Osteoblast (primary cell): Measurements from ENCODE around the gene TLE5. TPM values are rescaled to one million over a fixed set of nuclear protein-coding genes. Genes with fewer than 3 reads are reported as not detected.
"Not testable (repeated sequence)": the region's sequence is repeated elsewhere in the genome, so short reads cannot be mapped to it uniquely, and the experiment has no call there.

Source experiments
- DNase-seq: peaks from one replicate; pipeline ENCODE4 v3.0.0; 2011; ENCODE audit warnings: low spot score, mixed read lengths; ENCODE audit not compliant: insufficient read length; ENCODE audit errors: missing footprints
- H2AFZ ChIP-seq: 2 replicates; pipeline ENCODE4 v1.6.0; 2011; ENCODE audit warnings: mild to moderate bottlenecking, low read length
- H3K27ac ChIP-seq: 2 replicates; pipeline ENCODE4 v1.5.1; 2011; ENCODE audit warnings: mild to moderate bottlenecking, low read depth, low read length, moderate library complexity
- H3K27me3 ChIP-seq: 2 replicates; pipeline ENCODE4 v1.6.0; 2012; ENCODE audit warnings: mild to moderate bottlenecking, control low read depth, inconsistent platforms, low read length, moderate library complexity; ENCODE audit not compliant: insufficient read depth
- H3K36me3 ChIP-seq: 2 replicates; pipeline ENCODE4 v1.5.1; 2011; ENCODE audit warnings: mild to moderate bottlenecking, low read length, control low read depth, moderate library complexity; ENCODE audit not compliant: insufficient read depth
- H3K4me1 ChIP-seq: 2 replicates; pipeline ENCODE4 v1.5.1; 2011; ENCODE audit warnings: mild to moderate bottlenecking, low read length, control low read depth, moderate library complexity; ENCODE audit not compliant: insufficient read depth
- H3K4me2 ChIP-seq: 2 replicates; pipeline ENCODE4 v1.6.0; 2011; ENCODE audit warnings: mild to moderate bottlenecking, low read length; ENCODE audit not compliant: insufficient read depth
- H3K4me3 ChIP-seq: fragments of 200-600 bp; sonication (generic); 3 replicates; pipeline ENCODE4 v1.5.1; 2012; ENCODE audit warnings: mild to moderate bottlenecking, low read length, inconsistent platforms; ENCODE audit not compliant: insufficient read depth
- H3K79me2 ChIP-seq: 2 replicates; pipeline ENCODE4 v1.6.0; 2012; ENCODE audit warnings: mild to moderate bottlenecking, low read length, control low read depth, inconsistent platforms; ENCODE audit not compliant: insufficient read depth
- H3K9me3 ChIP-seq: 2 replicates; pipeline ENCODE4 v1.5.1; 2011; ENCODE audit warnings: low read depth, low read length, control low read depth
- H4K20me1 ChIP-seq: 2 replicates; pipeline ENCODE4 v1.6.0; 2012; ENCODE audit warnings: mild to moderate bottlenecking, low read length, control low read depth; ENCODE audit not compliant: insufficient read depth
- total RNA-seq: library from RNA; depleted of rRNA; stranded (reverse); fragments of >200 nt; gene quantifications from 2 replicates; pipeline ENCODE4 v1.2.3, GENCODE V29; 2012
- TF ChIP-seq, protein P1 (sequence below): IDR thresholded peaks from 2 replicates; pipeline ENCODE4 v1.5.1; 2011; ENCODE audit warnings: mild to moderate bottlenecking, low read depth, low read length, moderate library complexity; ENCODE audit errors: extremely low read depth

TLE5 gene
- total RNA-seq, 1 donor: 211 TPM

DNA sequence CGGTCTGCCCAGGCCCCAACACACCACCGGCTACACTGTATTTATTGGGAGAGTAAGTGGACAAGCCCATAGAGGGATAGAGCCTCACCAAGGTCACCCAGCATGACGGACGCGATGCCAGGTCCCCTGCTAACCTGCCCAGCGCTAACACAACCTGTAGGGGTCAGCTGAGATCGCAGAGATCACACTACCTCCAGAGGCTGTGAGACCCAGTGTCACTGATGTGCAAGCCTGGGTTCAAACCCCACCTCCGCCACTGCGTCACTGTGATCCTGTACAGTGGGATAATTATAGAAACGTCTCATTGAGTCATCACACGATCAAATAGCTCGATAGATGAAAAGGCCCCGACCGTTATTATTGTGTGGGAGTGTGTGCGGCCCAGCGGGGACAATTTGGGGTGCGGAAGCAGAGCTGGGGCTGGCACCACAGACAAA, 22.6 kb downstream of the TLE5 start:
- Histone ChIP-seq H3K27ac (no peak overlapping the region), H3K4me2 (no peak overlapping the region), H3K9me3 (no peaks in the 10 kb centered on the region), H4K20me1 (no peaks in the 10 kb centered on the region), H3K79me2 (no peaks in the 10 kb centered on the region), H3K36me3 (no peaks in the 10 kb centered on the region), H3K27me3 (no peaks in the 10 kb centered on the region), H2AFZ (no peak overlapping the region), H3K4me1 (peaks cover 15% of the 10 kb centered on the region), H3K4me3 (no peak overlapping the region)
- DNase-seq: no peak
- TF ChIP-seq, protein P1, sequence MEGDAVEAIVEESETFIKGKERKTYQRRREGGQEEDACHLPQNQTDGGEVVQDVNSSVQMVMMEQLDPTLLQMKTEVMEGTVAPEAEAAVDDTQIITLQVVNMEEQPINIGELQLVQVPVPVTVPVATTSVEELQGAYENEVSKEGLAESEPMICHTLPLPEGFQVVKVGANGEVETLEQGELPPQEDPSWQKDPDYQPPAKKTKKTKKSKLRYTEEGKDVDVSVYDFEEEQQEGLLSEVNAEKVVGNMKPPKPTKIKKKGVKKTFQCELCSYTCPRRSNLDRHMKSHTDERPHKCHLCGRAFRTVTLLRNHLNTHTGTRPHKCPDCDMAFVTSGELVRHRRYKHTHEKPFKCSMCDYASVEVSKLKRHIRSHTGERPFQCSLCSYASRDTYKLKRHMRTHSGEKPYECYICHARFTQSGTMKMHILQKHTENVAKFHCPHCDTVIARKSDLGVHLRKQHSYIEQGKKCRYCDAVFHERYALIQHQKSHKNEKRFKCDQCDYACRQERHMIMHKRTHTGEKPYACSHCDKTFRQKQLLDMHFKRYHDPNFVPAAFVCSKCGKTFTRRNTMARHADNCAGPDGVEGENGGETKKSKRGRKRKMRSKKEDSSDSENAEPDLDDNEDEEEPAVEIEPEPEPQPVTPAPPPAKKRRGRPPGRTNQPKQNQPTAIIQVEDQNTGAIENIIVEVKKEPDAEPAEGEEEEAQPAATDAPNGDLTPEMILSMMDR: no peak

DNA sequence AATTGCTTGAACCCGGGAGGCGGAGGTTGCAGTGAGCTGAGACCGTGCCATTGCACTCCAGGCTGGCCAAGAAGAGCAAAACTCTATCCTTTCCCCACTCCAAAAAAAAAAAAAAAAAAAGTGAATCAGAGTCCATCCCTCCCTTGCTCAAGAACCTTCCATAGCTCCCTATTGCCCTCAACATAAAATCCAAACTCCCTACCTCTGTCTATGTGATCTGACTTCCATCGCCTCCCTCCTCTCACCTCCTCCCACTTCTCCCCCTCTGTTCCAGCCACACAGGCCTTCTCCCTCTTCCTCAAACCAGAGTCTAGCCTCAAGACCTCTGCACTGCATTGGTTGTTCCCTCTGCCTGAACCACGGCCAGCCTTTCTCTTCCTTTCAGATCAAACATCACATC, 23.2 kb downstream of the TLE5 start:
- no peak overlapping the region for H2AFZ ChIP-seq
- H3K4me2 ChIP-seq: no peak overlapping the region
- no peaks in the 10 kb centered on the region for H4K20me1 ChIP-seq
- H3K27ac ChIP-seq: no peak overlapping the region
- TF ChIP-seq, protein P1: no peak
- no peaks in the 10 kb centered on the region for H3K27me3 ChIP-seq
- H3K36me3 ChIP-seq: no peaks in the 10 kb centered on the region
- no peak for DNase-seq
- H3K4me1 ChIP-seq: peaks cover 18% of the 10 kb centered on the region
- no peak overlapping the region for H3K4me3 ChIP-seq
- no peaks in the 10 kb centered on the region for H3K9me3 ChIP-seq
- no peaks in the 10 kb centered on the region for H3K79me2 ChIP-seq

DNA sequence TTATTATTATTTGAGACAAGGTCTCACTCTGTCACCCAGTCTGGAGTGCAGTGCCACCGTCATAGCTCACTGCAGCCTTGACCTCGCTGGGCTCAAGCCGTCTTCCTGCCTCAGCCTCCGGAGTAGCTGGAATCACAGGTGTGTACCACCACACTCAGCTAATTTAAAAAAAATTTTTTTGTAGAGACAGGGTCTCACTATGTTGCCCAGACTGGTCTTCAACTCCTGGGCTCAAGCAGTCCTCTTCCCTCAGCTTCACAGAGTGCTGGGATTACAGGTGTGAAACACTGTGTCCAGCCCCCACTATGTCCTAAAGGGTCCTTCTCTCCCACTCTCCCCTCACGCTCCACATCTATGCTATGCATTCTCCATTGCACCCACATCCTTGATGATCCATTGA, 24.1 kb downstream of the TLE5 start:
- H3K4me1 ChIP-seq: peaks cover 18% of the 10 kb centered on the region
- no peak overlapping the region for H3K27ac ChIP-seq
- H2AFZ ChIP-seq: no peak overlapping the region
- no peak overlapping the region for H3K4me2 ChIP-seq
- no peak for DNase-seq
- TF ChIP-seq, protein P1: no peak
- no peaks in the 10 kb centered on the region for H3K9me3 ChIP-seq
- no peaks in the 10 kb centered on the region for H3K27me3 ChIP-seq
- H3K79me2 ChIP-seq: no peaks in the 10 kb centered on the region
- H3K4me3 ChIP-seq: no peak overlapping the region
- no peaks in the 10 kb centered on the region for H3K36me3 ChIP-seq
- H4K20me1 ChIP-seq: no peaks in the 10 kb centered on the region

DNA sequence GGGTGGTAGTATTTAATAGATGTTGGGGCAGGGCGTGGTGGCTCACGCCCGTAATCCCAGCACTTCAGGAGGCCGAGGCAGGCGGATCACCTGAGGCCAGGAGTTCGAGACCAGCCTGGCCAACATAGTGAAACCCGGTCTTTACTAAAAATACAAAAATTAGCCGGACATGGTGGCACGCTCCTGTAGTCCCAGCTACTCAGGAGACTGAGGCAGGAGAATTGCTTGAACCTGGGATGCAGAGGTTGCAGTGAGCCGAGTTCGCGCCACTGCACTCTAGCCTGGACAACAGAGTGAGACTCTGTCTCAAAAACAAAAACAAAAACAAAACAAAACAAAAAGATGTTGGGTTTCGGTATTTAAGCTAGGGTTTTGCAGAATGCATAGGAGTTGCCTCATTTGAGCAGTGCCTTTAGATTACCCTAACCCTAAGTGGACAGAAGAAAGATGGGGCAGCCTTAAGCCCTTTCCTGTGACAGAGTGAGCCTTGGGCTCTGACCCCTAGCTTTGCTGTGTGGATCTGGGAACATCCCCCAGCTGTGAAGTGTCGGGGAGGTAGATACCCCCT, 25.2 kb downstream of the TLE5 start:
- H3K4me2 ChIP-seq, DNase-seq: not testable (repeated sequence)

More for the DNA sequence above, 25.2 kb downstream of the TLE5 start:
- not testable (repeated sequence) for H3K79me2 ChIP-seq, H3K36me3 ChIP-seq, H3K27ac ChIP-seq, H3K4me3 ChIP-seq, H3K9me3 ChIP-seq, H2AFZ ChIP-seq, H4K20me1 ChIP-seq, H3K27me3 ChIP-seq
- H3K4me1 ChIP-seq: peaks cover 18% of the 10 kb centered on the region
